PC-3 (cell line): Measurements from ENCODE around the gene POLA1.

Experiments used
- EZH2 ChIP-seq: fragments of 300-600 bp; sonication (generic); IDR thresholded peaks from one replicate; pipeline ENCODE4 v1.6.1; 2017; ENCODE audit warnings: antibody characterized with exemption, mild to moderate bottlenecking, low read length; ENCODE audit not compliant: unreplicated experiment
- EZH2phosphoT487 ChIP-seq: fragments of 300-600 bp; sonication (generic); IDR thresholded peaks from 2 replicates; pipeline ENCODE4 v1.6.1; 2018; ENCODE audit warnings: mild to moderate bottlenecking, antibody characterized with exemption, low read length, borderline replicate concordance
- TF ChIP-seq, protein P1 (sequence below): fragments of 300-600 bp; sonication (generic); conservative IDR thresholded peaks from 2 replicates; pipeline ENCODE4 v1.5.1; 2017; ENCODE audit warnings: antibody characterized with exemption, low read depth, mild to moderate bottlenecking, low read length

DNA sequence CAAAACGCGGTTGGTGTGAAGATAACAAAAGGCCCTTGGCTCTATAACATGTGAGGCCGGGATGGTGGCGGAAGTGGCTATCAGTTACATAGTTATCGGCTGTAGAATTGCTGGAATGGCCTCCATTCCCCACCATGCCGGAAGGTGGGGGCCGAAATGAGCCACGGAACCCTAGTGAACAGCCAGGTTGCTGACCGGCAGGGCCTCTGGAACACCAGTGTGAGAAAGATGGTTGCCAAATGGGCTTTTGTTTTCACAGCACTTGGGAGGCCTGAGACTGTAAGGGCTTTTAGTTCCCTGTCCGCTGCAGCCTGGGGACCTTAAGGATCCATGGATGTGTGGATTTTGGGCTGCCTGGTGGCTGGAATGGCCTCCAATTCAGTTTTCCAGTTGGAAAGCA lies 345.3 kb downstream of the POLA1 start:
- TF ChIP-seq, protein P1, sequence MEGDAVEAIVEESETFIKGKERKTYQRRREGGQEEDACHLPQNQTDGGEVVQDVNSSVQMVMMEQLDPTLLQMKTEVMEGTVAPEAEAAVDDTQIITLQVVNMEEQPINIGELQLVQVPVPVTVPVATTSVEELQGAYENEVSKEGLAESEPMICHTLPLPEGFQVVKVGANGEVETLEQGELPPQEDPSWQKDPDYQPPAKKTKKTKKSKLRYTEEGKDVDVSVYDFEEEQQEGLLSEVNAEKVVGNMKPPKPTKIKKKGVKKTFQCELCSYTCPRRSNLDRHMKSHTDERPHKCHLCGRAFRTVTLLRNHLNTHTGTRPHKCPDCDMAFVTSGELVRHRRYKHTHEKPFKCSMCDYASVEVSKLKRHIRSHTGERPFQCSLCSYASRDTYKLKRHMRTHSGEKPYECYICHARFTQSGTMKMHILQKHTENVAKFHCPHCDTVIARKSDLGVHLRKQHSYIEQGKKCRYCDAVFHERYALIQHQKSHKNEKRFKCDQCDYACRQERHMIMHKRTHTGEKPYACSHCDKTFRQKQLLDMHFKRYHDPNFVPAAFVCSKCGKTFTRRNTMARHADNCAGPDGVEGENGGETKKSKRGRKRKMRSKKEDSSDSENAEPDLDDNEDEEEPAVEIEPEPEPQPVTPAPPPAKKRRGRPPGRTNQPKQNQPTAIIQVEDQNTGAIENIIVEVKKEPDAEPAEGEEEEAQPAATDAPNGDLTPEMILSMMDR = no peak
- TF ChIP-seq EZH2phosphoT487 (no peak), EZH2 (no peak)
